ENCODE measurements around the gene TUBGCP6. TPM values are rescaled to one million over a fixed set of nuclear protein-coding genes. Genes with fewer than 3 reads are reported as not detected.

TUBGCP6 gene
- total RNA-seq, 1 donor from 2014 or later: 21.2 TPM

GRCh38 chr22:50199251-50199721 is 45.5 kb downstream of the TUBGCP6 start:
- no peak for DNase-seq (ENCODE audit: low read depth in 2 of 2)

GRCh38 chr22:50198624-50199017 is 46.2 kb downstream of the TUBGCP6 start:
- no peak for DNase-seq (ENCODE audit: low read depth in 2 of 2)

DNA sequence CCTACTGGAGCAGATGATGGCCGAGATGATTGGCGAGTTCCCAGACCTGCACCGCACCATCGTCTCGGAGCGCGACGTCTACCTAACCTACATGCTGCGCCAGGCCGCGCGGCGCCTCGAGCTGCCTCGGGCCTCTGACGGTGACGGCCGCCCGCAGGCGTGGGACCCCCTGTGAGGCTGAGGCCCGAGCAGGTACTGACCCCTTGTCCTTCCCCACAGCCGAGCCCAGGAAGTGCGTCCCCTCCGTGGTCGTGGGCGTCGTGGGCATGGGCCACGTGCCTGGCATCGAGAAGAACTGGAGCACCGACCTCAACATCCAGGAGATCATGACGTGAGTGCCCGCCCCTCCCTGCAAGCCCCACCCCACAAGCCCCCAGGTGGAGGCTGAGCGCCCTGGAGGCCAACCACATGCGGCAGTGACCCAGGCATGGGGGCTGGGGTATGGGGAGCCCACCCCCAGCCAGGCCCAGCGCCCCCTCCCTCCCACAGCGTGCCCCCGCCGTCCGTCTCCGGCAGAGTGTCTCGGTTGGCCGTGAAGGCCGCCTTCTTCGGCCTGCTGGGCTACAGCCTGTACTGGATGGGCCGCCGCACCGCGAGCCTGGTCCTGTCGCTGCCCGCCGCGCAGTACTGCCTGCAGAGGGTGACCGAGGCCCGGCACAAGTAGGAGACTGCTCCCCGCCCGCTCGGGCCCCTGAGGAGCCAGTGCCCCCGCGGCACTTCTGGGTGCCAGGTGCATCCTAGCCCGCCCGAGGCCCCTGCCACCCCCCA is 46.8 kb downstream of the TUBGCP6 start:
- no peak for DNase-seq (ENCODE audit: low read depth in 2 of 2)

- no peak for DNase-seq (ENCODE audit: low read depth in 2 of 2)
Measured at GRCh38 chr22:50197000-50197800, 47.6 kb downstream of the TUBGCP6 start.

DNA sequence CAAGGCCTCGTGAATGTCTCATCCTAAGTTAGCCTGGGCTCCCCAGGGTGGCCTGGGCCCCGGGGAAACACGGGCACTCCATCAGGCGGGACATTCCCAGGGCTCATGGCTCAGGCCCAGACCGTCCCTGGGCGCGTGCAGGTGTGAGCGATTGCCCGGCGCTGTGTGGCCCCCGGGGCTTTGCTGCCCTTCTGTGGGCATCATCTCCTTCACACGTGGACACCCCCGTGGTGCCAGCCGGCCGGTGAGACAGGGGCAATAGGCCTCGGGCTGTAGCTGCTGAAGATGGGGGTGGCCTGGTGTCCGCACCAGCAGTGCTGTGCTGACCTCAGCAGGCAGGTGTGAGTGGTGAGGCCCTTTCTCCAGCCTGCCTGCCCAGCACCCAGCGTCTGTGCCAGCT is 48.6 kb downstream of the TUBGCP6 start:
- no peak for DNase-seq (ENCODE audit: low read depth in 2 of 2)

DNA sequence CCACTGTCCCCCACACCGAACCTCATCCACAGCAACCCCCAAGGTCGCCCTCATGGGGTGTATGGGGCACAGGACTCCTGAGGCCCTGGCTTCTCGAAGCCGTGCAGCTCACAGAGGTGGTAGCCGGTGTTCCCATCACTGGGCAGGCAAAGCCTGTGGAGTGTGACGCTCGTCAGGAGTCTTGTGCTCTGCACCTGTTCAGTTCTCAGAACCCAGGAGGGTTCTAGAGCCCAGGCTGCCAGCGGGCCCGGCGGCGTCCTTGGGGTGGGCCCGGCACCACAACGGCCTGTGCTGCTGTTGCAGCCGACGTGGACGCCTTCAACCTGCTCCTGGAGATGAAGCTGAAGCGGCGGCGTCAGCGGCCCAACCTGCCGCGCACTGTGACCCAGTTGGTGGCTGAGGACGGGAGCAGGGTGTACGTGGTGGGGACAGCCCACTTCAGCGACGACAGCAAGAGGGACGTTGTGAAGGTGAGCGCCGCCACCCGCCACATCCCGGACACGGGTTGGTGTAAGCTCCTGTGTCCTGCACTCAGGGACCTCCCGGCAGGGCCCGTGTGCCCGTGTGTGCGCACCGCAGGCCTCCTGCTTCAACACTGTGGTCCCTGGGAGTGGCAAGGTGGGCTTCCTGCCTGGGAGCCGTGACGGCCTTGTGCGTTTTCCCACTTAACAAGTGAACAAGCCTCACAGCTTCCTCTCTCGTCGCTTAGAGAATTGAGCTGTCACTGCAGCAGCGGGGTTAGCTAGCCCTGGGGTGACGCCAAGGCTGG is 50.6 kb downstream of the TUBGCP6 start:
- no peak for DNase-seq (ENCODE audit: low read depth in 2 of 2)

GRCh38 chr22:50193621-50194020 is 51.2 kb downstream of the TUBGCP6 start:
- DNase-seq (ENCODE audit: low read depth in 2 of 2): no peak

DNA sequence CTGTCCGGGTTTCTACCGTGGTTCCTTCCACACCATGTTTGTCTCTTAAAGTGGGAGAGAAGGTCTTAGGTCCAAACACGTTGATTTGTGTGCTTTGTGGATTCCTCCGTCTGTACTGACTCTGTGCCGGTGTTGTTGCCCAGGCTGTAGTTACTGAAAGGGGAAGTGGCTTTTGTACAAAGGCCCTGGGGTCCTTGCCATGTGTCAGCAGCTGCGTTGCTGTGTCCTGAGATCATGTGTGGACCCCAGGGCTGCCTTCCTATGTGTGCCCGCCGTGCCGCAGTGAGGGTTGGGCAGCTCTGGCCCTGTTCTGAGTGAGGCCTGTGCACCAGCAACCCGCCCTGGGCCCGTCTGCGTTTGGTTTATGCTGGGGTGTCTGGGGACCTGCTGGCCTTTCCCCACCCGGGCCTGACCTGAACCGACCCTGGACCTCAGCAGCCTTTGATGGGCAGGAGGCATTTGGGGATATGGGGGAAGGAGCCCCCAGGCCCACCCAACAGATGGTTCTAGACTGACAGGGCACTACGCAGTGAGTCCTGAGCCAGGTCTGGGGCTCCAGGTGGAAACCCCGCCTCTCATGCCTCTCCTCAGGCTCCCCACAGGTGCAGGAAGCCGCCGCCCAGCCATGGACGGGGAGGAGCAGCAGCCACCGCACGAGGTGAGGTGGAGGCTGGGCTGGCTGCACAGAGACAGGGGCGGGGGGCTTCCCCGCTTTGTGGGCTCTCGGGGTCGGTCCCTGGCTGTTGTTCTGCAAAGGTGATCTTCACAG is 52.2 kb downstream of the TUBGCP6 start:
- DNase-seq (ENCODE audit: low read depth in 2 of 2): no peak

DNA sequence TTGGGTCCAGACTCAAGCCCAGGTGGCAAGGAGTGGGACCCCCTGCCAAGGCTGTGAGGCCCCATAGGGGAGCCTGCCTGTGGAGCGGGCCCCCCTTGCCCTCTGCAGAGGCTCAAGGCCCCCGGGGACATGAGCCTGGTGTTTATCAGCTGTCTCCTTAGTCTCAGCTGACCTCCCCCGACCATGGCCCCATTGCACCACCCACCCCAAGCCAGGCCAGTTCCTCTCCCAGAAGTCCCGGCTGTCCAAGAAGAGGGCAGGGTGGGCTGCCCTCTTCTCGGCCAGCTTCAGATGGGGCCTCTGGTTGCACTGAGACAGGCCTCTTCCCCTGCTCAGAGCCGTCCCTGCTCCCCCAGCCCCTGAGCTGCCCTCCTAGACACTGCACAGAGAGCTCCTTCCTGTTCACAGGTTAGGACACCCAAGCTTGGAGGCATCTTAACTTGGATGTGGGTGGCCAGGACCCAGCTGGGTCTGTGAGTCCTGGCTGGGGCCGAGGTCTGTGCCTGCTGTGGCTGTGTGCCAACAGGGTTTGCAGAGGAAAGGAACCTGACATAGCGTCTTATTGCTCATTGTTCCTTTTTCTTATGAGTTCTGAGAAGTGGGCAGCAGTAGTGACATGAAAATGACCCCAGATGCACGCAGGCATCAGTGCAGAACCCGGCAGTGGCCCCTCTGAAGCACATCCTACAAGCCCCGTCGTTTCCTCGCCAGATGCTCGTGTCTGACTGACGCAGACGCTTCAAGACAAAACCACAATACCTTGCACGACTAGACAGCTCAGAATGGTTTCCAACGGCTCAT is 53.7 kb downstream of the TUBGCP6 start:
- peak in 1 of 2 donors; percentile 37 for DNase-seq (ENCODE audit: low read depth in 2 of 2)

DNA sequence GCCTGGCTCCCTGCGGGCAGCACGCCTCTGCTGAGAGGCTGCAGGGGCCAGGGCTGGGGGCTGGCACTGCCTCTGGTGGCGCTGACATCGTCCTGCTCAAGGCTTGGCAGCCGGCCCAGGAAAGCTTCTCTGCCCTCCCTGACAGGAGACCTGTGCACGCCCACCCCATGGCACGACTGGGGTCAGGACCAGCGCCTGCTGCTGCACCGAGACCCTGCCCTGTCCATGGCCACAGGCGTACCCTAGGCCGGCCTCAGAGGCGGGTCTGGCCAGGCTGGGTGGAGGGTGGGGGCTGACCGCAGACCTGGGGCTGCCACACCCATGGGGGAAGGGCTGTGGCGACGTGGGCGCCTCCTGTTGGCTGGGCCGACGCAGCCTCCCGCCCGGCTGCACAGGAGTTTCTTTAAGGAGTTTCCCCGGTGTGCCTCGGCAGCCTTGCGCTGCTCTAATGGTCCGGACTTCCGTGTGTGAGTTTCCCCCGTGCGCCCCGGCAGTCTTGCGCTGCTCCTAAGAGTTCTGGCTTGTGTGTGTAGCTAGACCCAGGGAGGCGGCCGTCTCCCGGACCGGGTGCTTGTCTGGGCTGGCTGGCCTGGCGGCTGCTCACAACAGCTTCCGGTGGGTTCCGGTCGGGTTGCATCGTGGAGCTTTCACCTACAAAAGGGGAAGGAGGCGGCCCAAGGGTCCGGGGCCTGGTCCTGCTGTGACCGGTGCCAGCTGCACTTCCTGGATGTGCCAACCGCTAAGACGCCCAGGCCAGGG is 54.5 kb downstream of the TUBGCP6 start:
- peak; percentile 53 to 56 for DNase-seq (ENCODE audit: low read depth in 2 of 2)

DNA sequence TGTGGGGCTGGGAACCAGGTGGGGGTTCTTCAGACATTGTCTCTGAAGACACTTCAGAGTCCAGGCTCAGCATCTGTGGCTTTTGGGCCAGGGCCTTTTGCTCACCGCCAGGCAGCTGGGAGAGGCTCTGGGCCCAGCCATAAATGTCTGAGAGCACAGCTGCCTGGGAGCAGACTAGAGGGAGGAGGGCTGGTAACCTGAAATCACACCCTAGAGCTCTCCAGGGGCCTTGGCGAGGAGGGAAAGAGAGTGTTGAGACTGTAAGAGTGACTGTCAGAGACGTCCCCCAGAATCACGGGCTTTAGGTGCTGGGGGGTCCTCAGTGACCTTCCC is 55.0 kb downstream of the TUBGCP6 start:
- DNase-seq (ENCODE audit: low read depth in 2 of 2): no peak

- no peak for DNase-seq (ENCODE audit: low read depth in 2 of 2)
Measured at GRCh38 chr22:50189184-50189848, 55.5 kb downstream of the TUBGCP6 start.

- DNase-seq (ENCODE audit: low read depth in 2 of 2): no peak
Measured at GRCh38 chr22:50188356-50188755, 56.5 kb downstream of the TUBGCP6 start.

- peak; percentile 24 to 28 for DNase-seq (ENCODE audit: low read depth in 2 of 2)
Measured at GRCh38 chr22:50186761-50187523, 57.9 kb downstream of the TUBGCP6 start.

- no peak for DNase-seq (ENCODE audit: low read depth in 2 of 2)
Measured at GRCh38 chr22:50186181-50186714, 58.6 kb downstream of the TUBGCP6 start.

GRCh38 chr22:50185375-50186087 is 59.3 kb downstream of the TUBGCP6 start, which contains the start of gene TRABD:
Gene TRABD, plus strand, starts transcription at chr22:50185913. Its CDS starts 7,148 bp downstream, at chr22:50193061.
- DNase-seq (ENCODE audit: low read depth in 2 of 2): peak; percentile 92 to 93

DNA sequence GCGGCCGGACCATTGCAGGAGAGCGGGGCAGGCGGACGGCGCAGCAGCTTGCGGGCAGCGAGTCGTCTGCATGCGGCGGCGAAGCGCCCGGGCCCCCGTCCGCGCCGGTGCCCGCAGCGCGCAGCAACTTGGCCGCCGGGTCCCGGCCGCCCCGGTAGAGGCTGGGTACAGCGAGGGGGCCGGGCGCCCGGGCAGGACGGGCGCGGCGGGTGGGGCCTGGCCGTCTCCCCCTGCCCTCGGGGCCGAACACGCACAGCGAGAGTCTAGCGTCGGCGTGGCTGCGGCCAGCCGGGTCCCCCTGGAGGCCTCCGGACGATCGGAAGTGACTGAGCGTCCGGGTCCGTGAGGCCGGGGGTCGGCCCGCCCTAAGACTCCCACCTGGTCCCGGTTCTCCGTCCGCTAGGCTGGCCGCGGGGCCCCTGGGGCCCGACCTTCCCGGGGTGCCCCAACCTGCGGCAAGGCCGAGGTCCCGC is 59.9 kb downstream of the TUBGCP6 start:
- peak in 1 of 2 donors; percentile 39 for DNase-seq (ENCODE audit: low read depth in 2 of 2)

All from lung microvascular endothelial cell (primary cell).